NCI-H2227 (cell line): Measurements from ENCODE around the gene SETD3.

Source experiments
- DNase-seq: peaks from one replicate; lab custom pipeline; 2025; ENCODE audit not compliant: unreplicated experiment; lab: John Stamatoyannopoulos, UW

Gene SETD3

DNA sequence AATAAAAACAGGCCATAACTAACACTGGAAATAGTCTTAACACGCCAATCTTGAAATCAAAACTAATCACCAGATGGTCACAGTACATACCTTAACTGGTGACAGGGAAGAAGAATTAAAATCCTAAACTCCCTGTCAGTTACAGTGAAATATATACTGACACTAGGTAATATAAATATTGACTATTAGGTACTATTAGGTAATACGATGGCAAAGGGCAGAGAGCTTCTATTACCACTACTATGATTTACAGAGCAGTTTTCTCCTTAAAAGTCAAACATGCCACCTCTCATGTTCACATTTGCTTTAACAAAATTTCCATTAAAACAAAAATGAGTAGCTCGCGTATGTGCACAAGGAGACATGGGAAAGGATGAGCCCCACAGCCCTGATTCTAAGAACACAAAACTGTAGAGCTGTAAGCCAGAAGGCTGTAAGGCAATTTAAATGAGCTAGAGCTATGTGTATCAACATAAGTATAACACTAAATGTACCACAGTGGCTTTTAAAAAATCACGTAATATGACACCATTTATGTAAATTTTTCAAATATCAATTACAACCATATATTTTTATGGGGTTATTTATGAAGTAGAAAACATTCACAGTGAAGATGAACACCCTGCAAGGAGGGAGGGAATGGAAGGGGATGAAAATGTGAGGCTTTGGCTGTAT, 19.1 kb downstream of the SETD3 start:
- no peak for DNase-seq

DNA sequence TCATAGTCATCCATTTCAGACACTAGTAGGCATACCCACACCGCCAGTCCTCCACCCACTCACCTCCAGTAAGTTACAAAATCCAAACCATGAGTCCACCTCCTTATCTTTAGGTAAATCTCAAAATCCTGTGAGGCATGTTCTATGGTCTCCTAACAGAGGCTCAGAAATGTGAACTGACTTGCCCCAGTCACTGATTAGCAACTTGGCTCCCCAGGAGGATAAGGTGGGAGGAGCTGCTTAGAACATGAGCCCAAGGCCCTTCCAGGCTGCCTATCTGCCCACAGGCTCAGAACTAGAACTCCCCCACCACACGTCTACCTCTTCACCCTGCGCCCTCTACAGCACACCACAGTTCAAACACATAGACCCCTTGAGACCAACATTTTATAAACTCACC, 19.9 kb downstream of the SETD3 start:
- DNase-seq, result no peak

DNA sequence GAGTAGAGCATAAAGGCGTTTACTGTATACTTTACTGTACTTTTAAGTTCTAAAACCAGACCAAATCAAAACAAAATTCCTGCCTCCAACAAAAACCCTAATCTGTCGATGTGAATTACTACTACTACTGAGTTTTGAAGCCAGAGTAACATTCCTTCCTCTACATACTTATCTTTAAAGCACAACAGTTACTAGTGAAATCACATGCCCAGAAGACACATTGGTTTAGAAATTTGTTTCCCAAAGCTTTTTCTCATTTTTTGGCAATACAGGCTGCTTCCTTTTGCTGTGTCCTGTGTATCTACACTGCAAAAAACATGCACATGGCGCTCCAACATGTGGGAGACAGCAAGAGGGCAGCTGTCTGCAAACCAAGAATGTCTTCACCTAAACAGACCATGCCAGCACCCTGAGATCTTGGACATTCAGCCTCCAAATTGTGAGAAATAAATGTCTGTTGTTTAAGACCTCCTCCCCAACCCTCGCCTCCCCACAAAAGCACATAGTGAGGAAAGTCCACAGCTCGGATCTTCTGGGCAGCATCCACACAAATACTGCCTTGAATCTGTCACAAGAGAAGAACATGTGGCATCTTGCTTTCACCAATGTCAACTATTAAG, 21.1 kb downstream of the SETD3 start:
- DNase-seq, result no peak

DNA sequence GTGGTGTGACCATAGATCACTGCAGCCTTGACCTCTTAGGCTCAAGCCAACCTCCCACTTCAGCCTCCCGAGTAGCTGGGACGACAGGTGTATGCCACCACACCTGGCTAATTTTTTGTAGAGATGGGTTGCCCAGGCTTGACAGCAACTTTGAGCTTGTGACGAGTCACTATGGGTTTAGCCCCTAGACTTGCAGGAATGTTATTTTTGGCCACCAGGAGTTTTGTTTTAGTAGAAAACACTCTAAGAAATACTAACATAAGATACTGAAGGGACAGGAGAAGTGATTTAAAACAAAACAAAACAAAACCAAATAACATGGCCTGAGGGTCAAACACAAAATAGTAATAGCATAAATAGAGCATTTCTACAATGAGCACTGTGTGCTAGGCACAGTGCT, 26.4 kb downstream of the SETD3 start:
- DNase-seq, result no peak

DNA sequence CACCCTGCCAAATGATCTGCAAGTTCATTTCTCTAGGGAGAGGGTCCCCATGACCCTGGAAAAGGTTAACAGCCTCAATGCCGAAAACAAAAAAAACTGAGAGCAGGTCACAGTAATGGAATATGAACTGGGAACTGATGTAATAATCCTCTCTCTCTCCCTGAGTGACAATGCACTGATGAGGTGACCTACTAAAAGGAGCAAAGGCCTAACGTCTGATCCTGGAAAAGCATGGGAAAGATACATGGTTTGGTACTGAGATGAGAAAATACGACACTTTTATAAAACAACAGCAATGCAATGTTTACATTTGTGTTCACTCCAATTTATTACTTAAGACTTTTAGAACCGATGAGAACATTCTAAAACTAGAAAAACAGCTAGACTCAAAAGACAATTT, 27.7 kb downstream of the SETD3 start:
- DNase-seq, result no peak

DNA sequence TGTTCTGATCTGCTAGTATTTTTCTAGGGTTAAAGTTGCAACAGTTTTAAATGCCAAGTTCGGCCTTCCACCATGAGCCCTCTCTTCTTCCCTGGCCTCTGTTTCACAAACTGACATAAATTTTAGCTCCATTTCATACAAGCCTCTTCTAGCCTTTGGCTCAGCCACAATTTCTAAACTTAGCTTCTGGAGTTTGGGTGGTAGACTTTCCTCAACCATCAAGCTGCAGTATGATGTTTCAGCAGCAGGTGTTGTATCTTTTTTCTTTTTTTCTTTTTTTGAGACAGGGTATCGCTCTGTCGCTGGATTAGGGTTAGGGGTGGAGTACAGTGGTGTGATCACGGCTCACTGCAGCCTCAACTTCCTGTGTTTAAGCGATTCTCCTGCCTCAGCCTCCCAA, 29.4 kb downstream of the SETD3 start:
- DNase-seq, result no peak

DNA sequence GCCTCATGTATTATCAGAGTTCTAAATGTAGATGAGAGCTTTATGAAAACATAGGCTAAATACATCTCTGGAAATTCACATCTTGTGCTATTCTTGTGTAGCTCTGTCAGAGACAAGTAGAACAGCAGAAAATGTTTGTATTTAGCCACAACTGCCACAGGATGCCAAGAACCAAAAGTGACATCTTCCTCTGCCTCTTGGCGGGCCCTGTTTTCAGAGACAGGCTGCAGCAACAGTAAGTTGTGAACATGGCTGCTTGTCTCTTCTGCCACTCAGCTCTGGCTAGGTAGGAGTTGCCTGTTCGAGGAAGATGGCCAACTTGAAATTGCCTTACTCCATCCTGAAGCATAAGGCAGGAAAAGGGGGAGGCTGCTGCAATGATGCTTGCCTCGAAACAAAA, 30.4 kb downstream of the SETD3 start:
- DNase-seq, result no peak

DNA sequence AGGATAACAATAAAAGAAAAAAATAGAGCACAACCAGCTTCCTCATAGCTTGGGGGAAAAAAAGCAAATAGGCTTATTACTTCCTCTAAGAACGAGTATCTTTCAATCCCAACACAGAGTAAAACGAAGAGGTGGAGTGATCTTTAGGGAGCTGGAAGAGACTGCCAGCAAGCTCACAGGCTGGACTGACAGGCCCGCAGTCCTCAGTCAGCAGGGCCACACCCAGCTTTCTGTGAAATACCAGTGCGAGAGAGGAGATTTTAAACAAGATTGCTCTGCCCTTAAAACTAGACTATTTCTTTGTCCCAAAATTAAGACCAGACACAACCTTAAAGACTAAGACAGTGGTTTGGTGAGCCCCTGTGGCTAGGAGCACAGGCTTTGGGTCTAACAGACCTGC, 32.9 kb downstream of the SETD3 start:
- DNase-seq, result no peak

DNA sequence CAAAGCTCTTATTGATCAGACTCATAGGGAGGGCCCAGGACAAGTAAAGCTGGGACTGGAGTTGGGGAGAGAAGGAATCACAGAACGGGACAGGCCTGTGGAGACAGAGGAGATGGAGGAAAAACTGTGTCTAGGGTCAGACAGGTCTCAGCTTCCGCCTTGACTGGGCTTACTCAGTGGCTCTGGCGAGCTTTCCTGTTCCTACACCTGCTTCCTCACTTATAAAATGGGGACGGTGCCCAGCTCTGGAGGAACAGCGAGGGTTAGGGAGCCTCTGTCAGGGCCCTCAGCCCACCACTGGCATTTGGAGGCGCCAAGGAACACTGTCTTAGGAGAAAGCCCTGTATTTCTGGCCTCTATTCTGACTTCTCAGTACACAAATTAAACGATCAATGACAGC, 34.7 kb downstream of the SETD3 start:
- no peak for DNase-seq

DNA sequence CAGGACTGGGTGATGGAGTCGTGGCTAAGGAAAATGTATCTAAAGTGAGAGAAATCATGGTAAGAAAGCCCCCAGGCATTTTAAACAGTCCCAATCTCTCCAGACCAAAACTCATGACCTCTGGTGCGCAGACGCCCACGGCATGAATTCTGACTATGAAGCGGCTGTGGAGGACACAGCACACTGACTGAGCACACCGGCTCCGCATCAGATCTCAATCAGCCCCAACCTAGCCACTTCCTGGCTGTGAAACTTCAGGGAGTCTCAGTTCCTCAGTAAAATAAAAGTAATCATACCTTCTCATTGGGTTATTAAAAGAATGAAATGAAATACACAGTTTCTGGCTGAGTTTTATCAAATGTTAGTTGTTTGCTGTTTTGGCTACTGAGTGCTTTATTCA, 38.7 kb downstream of the SETD3 start:
- DNase-seq, result no peak

DNA sequence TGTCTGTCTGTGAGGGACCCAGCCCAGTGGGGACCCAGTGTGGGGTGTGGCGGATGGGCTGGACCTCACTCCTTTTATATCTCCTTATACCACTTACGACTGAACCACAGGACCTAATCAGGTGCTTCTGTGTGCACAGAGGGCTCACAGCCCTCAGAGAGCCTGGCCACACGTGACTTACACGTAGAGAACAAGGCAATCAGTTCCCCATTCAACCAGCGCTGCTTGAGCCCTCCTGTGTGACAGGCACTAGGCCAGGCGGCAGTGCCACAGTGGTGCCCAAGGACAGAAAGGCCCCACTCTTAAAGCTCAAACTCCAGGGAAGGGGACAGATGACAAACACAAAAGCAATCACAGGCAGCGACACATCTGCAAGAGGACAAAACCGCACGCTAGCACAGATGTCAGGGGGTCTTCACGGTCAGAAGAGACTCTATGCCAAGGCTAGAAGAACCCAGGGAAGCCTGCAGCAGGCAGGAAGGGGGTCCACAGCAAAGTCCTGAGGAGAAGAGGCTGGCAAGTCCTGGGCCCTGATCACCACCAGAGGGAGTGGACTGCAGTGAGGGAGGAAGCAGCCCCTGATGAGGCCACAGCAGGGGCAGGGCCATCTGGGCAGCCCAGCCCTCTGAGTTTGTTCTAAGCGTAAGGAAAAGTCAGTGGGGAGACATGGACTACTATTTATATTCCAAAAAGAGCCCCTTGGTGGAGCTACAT, 39.3 kb downstream of the SETD3 start:
- DNase-seq, result no peak

DNA sequence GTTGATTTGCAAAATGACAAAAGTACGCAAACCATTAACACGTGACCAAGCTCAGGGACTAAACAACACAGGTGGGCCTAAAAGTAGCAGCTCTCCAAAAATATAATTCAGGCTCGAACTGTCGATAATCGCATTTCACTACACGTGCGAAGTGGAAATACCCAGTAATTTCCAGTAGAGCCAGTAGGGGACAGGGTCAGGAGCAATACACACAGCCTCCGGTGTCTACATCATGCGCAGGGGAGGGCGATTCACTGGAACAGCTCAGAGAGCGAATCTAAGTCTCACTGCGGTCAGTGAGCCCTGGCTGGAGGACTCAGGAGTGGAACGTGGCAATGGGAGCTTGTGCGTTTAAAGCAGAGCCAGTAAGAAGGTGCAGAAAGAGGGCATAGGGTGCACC, 40.4 kb downstream of the SETD3 start:
- no peak for DNase-seq

DNA sequence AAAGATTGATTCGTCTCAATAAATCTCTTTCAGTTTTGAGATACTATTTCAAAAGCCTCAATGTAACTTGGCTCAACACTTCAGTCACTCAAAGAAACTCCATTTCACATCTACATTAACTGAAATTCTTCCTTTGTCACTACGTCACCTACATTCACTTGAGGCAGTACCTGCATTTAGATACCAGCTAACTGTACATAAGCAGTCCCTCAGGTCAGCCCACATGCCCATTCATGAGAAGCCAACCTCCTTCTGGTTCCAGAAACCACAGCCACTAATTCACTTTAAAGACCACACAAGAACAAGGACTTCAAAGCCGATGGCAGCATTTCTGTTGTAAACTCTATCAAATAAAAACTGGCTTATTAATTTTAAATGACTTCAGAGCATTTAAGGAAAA, 43.0 kb downstream of the SETD3 start:
- no peak for DNase-seq

DNA sequence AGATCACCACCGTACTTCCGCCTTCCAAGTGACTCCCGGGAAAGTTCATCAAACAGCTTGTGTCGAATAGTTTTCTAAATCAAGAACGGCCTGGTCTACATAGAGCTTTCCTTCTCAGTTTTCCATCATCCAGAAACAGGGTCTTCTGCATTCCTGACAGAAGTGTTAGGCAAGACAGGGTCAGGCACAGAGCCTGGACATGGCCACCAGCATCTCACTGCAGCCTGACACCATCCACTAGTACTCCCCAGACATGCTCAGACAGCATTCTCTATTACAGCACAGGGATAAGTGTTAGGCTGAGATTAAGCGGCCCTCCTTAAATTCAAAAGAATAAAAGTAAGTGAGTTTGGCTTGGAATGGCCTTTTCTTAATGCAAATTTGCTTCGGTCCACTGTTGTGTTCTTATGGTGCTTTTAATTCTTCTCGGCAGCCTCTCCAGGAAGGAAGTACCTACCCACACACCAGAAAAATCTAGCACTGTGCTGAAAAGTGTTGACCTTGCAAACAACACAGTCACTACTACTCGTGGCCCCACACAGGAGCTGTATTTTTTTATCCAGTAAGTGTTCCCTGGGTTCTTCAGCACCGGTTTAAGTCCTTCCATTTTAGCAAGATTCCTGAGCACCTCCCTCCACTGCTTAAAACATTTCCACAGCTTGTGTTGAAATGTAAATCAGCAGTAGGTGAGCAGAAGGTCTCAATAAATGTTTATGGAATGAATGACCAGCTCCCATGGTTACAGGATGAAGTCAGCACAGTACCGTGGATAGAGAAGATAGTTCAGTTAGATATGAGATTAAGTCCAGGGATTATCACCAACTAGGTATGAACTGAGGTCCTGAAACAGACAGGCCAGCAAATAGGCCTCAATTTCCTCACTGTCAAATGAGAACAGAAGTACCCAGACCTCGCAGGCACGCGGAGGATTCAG, 44.1 kb downstream of the SETD3 start:
- no peak for DNase-seq

DNA sequence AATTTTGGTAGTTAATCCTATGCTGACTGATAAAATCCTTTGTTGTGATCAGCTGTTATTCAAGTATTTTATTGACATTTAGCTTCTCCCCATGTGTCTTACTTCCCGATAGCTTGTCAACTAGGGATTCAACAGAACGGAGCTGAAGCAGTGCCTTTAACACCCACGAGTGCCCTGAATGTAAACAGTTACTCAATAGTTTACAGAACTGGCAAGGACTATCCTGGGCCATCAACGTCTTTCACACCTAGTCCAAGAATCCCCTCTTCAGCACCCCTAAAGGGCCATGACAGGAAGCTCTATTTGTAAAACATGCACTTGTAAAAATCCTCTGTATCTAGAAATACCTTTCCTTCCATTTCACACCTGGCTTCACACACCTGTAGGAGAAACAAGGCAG, 45.3 kb downstream of the SETD3 start:
- DNase-seq, result no peak

DNA sequence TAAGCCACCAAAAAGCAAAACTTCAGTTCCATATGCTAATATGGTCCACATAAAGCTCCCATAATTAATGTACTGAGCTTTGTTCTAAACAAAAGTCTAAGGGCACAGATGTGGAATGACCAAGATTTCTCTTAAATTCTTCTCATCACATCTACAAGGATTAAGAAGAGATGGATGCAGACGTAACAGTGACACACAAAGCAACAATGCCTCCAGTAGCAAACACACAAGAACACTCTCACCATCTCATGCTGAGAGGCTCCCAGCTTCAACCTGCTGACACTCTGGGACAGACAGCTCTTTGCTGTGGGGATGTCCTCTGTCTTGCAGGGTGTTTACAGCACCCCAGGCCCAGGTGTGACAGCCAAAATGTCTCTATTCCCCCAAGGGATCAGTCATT, 48.2 kb downstream of the SETD3 start:
- no peak for DNase-seq

DNA sequence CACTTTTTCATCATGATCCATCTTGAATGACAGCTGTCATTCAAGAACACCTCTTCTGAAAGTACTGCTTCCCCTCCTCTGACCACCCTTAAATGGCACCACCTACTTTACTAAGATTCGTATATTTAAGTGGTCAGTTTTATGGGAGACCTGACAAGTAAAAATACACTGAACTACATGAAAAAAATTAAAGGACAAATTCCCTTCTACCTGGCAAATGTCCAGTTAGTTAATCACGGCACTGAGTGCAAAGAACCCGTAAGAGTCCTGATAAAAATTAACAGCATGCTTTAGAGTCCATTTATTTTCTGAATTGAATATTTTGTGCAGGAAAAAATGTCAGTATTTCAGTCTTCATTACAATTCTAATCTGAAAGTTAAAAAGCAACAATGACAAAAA, 48.7 kb downstream of the SETD3 start:
- DNase-seq, result no peak

DNA sequence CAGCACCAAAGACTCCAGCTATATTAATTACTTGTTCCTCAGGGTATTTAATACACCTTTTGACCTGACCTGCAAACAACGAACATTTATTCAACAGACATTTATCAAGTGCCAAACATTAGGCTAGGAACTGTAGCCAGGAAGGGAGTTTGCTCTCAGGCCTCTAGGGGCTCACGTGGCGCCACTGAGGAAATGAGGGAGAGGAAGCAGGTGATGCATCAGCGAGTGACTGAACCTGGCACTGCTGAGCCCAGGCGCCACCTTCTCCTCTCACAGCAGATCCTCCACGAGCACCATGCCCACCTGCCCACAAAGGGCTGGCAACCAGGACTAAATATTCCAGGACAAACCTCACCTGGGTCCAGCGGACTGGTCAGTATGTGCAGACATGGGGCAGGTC, 50.2 kb downstream of the SETD3 start:
- DNase-seq, result no peak

DNA sequence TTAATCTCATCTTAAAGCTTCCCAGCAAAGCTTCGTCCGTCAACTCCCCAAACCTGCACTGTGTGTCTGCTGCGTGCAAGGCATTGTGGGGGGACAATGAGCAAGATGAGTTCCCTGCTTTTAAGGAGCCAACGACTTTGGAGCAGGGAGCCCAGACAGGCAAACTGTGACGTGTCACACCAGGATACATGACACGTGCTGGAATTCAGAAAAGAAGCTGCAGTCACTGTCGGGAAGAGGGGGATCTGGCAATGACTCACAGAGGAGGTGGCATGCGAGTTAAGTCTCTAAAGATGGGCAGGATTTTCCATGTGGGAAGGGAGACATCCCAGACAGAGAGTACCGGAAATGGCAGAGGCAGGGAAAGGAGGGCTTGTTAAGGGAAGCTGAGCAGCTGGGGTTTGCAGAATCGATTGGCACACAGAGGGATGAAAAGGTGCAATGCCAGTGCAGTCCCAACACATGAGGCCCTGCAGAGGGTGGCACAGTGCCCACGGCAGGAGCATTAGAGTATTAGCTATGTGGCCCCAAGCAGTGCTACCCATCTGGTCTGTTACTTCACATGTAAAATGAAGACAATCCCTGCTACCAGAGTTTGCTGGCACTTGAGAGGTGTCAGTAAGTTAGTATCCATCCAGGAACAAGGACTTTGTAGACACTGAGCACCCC, 52.9 kb downstream of the SETD3 start:
- no peak for DNase-seq

DNA sequence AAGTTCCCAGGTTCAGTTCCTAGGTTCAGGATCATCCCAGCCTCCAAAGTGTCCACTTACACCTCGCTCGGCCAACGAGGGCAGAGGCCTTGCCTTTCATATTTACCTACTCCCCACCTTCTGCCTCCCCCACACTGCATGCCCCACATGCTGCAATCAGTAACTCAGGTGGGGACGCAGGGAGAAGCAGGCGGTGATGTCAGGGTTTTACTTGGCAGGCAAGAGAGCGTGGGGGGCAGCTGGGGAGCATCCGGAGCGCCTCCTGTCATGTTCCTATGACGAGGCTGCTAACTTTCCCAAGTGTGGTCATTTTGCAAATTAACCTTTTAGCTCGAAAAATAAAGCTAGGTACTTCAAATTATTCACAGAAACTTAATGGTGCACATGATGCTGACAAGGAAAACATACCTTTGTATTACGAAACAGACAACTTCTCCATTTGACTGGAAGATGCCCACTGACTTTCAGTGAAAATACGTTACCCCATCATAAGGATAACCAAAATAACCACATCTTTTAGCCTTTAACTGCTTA, 53.8 kb downstream of the SETD3 start:
- DNase-seq, result no peak

DNA sequence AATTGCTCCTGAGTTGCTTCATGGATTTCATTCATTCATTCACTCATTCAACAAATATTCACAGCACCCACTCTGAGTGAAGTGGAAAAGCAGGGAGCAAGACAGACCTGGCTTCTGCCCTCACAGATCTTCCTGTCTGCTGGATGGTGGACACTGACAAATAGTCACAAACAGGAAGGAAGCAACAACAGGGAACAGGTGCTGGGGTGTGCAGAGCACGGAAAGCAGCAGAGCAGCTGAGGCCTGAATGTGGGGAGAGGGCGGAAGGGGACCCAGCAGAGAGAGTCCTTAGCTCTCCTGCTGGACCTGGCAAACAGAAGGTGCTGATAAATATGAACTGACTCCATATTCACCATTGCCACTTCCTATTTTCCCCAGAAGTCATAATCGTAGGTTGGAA, 54.4 kb downstream of the SETD3 start:
- no peak for DNase-seq
